Endothelial cell of hepatic sinusoid (primary cell): ENCODE data around the gene BTRC.

ENCODE experiments used
- in situ Hi-C: cut with HindIII; loops from 2 replicates; pipeline ENCODE4 v1.10.0; 2017; ENCODE audit warnings: low sequenced_read_pairs

Gene BTRC

GRCh38 chr10:101476383-101476782 lies 122.4 kb downstream of the BTRC start:
- in situ Hi-C loops: no loop called here

- in situ Hi-C loops: no loop called here
Measured at GRCh38 chr10:101478956-101479355, 125.0 kb downstream of the BTRC start.

GRCh38 chr10:101481256-101481655 lies 127.3 kb downstream of the BTRC start:
- in situ Hi-C loops: no loop called here

GRCh38 chr10:101482568-101482967 lies 128.6 kb downstream of the BTRC start:
- in situ Hi-C loops: no loop called here

GRCh38 chr10:101484175-101484745 lies 130.3 kb downstream of the BTRC start:
- in situ Hi-C loops: no loop called here

- in situ Hi-C loops: no loop called here
Measured at GRCh38 chr10:101485207-101485606, 131.2 kb downstream of the BTRC start.

GRCh38 chr10:101485681-101486554 lies 132.0 kb downstream of the BTRC start:
- in situ Hi-C loops: no loop called here

GRCh38 chr10:101487399-101487798 lies 133.4 kb downstream of the BTRC start:
- in situ Hi-C loops: no loop called here

GRCh38 chr10:101489355-101489754 lies 135.4 kb downstream of the BTRC start:
- in situ Hi-C loops: no loop called here

- in situ Hi-C loops: no loop called here
Measured at GRCh38 chr10:101490026-101490425, 136.1 kb downstream of the BTRC start.

- in situ Hi-C loops: no loop called here
Measured at GRCh38 chr10:101492205-101492604, 138.2 kb downstream of the BTRC start.

- in situ Hi-C loops: no loop called here
Measured at GRCh38 chr10:101492814-101493213, 138.8 kb downstream of the BTRC start.

- in situ Hi-C loops: no loop called here
Measured at GRCh38 chr10:101493249-101493648, 139.3 kb downstream of the BTRC start.

GRCh38 chr10:101493782-101494281 lies 139.9 kb downstream of the BTRC start:
- in situ Hi-C loops: no loop called here

GRCh38 chr10:101494650-101495049 lies 140.7 kb downstream of the BTRC start:
- in situ Hi-C loops: no loop called here

GRCh38 chr10:101495324-101495925 lies 141.5 kb downstream of the BTRC start:
- in situ Hi-C loops: no loop called here

GRCh38 chr10:101504438-101504837 lies 150.5 kb downstream of the BTRC start:
- in situ Hi-C loops: no loop called here

- in situ Hi-C loops: no loop called here
Measured at GRCh38 chr10:101506829-101507661, 153.1 kb downstream of the BTRC start.

GRCh38 chr10:101507828-101508227 lies 153.9 kb downstream of the BTRC start:
- in situ Hi-C loops: no loop called here

- in situ Hi-C loops: no loop called here
Measured at GRCh38 chr10:101511938-101512337, 158.0 kb downstream of the BTRC start.

- in situ Hi-C loops: no loop called here
Measured at GRCh38 chr10:101512738-101513137, 158.8 kb downstream of the BTRC start.
